GM23338 (cell line): ENCODE measurements around the gene AOPEP. TPM values are rescaled to one million over a fixed set of nuclear protein-coding genes. Genes with fewer than 3 reads are reported as not detected.

ENCODE experiments used
- ATAC-seq: fragments of 200-7000 bp; cut with Tn5 transposase; 3 replicates; pipeline ENCODE4 v1.9.1; 2020
- DNase-seq: peaks from one replicate; pipeline ENCODE4 v3.0.0-alpha.2; 2015; ENCODE audit warnings: low spot score
- H2AFZ ChIP-seq: fragments of 200-600 bp; sonication (generic); 2 replicates; pipeline ENCODE4 v1.8.0; 2016; ENCODE audit warnings: antibody characterized with exemption, mild to moderate bottlenecking, moderate library complexity
- H3F3A ChIP-seq: fragments of 200-600 bp; sonication (generic); replicated peaks from 2 replicates; pipeline ENCODE4 v1.8.0; 2017; ENCODE audit warnings: antibody characterized with exemption, mixed run types, low read depth
- H3K27ac ChIP-seq: fragments of 200-600 bp; sonication (generic); 2 replicates; pipeline ENCODE4 v1.6.1; 2016; ENCODE audit warnings: low read depth
- H3K27me3 ChIP-seq: fragments of 200-600 bp; sonication (generic); 2 replicates; pipeline ENCODE4 v1.8.0; 2016; ENCODE audit warnings: mild to moderate bottlenecking, mixed run types, moderate library complexity; ENCODE audit not compliant: insufficient read depth
- H3K36me3 ChIP-seq: fragments of 200-600 bp; sonication (generic); 2 replicates; pipeline ENCODE4 v1.8.0; 2016; ENCODE audit warnings: mild to moderate bottlenecking; ENCODE audit not compliant: insufficient read depth
- H3K4me1 ChIP-seq: fragments of 200-600 bp; sonication (generic); 2 replicates; pipeline ENCODE4 v1.8.0; 2016; ENCODE audit warnings: mild to moderate bottlenecking, moderate library complexity; ENCODE audit not compliant: insufficient read depth
- H3K4me2 ChIP-seq: fragments of 200-600 bp; sonication (generic); 2 replicates; pipeline ENCODE4 v1.7.1; 2017; ENCODE audit warnings: mixed run types
- H3K4me3 ChIP-seq: fragments of 200-600 bp; sonication (generic); 2 replicates; pipeline ENCODE4 v1.6.1; 2016; ENCODE audit warnings: mixed run types
- H3K79me2 ChIP-seq: fragments of 200-600 bp; sonication (generic); replicated peaks from 2 replicates; pipeline ENCODE4 v1.8.0; 2017; ENCODE audit warnings: mild to moderate bottlenecking; ENCODE audit not compliant: insufficient read depth
- H3K9me2 ChIP-seq: fragments of 200-600 bp; sonication (generic); 2 replicates; pipeline ENCODE4 v1.8.0; 2017; ENCODE audit not compliant: insufficient read depth
- H4K20me1 ChIP-seq: fragments of 200-600 bp; sonication (generic); replicated peaks from 2 replicates; pipeline ENCODE4 v1.8.0; 2017; ENCODE audit warnings: mild to moderate bottlenecking; ENCODE audit not compliant: insufficient read depth
- H3K27ac Mint-ChIP-seq: 2 replicates; pipeline ENCODE4 v1.8.0; 2020; ENCODE audit warnings: inconsistent platforms, mild to moderate bottlenecking, moderate library complexity, mixed read lengths
- H3K27me3 Mint-ChIP-seq: 3 replicates; pipeline ENCODE4 v1.8.0; 2022; ENCODE audit warnings: low read depth, mild to moderate bottlenecking, moderate library complexity, mixed read lengths, inconsistent platforms; ENCODE audit not compliant: insufficient read depth, poor library complexity
- H3K36me3 Mint-ChIP-seq: 3 replicates; pipeline ENCODE4 v1.8.0; 2021; ENCODE audit warnings: low read depth, mild to moderate bottlenecking, inconsistent platforms, moderate library complexity, mixed read lengths
- H3K4me1 Mint-ChIP-seq: 3 replicates; pipeline ENCODE4 v1.8.0; 2020; ENCODE audit warnings: mild to moderate bottlenecking, inconsistent platforms, mixed read lengths
- H3K4me3 Mint-ChIP-seq: 3 replicates; pipeline ENCODE4 v1.8.0; 2021; ENCODE audit warnings: moderate library complexity, mild to moderate bottlenecking, inconsistent platforms, mixed read lengths
- H3K9me3 Mint-ChIP-seq: 3 replicates; pipeline ENCODE4 v1.8.0; 2020; ENCODE audit warnings: moderate library complexity, mild to moderate bottlenecking, inconsistent platforms, mixed read lengths
- CREB1 ChIP-seq: fragments of 250-450 bp; sonication (Bioruptor Pico); IDR thresholded peaks from 2 replicates; pipeline ENCODE4 v1.5.0; 2020; ENCODE audit warnings: low read depth, mild to moderate bottlenecking, moderate library complexity
- ETS1 ChIP-seq: IDR thresholded peaks from 2 replicates; pipeline ENCODE4 v1.6.1; 2016; ENCODE audit warnings: antibody characterized with exemption
- EZH2 ChIP-seq: fragments of 200-600 bp; sonication (generic); IDR thresholded peaks from one replicate; pipeline ENCODE4 v1.8.0; 2017; ENCODE audit warnings: antibody characterized with exemption, mild to moderate bottlenecking, low read depth; ENCODE audit not compliant: unreplicated experiment
- JUNB ChIP-seq: IDR thresholded peaks from one replicate; pipeline ENCODE4 v1.6.1; 2016; ENCODE audit warnings: antibody characterized with exemption; ENCODE audit not compliant: unreplicated experiment
- NANOG ChIP-seq: IDR thresholded peaks from 2 replicates; pipeline ENCODE4 v1.6.1; 2016; ENCODE audit warnings: antibody characterized with exemption, borderline replicate concordance
- POLR2AphosphoS5 ChIP-seq: IDR thresholded peaks from 2 replicates; pipeline ENCODE4 v1.6.1; 2016; ENCODE audit warnings: antibody characterized with exemption, low read depth
- REST ChIP-seq: IDR thresholded peaks from one replicate; pipeline ENCODE4 v1.6.1; 2018; ENCODE audit warnings: antibody characterized with exemption; ENCODE audit not compliant: unreplicated experiment
- STAT1 ChIP-seq: IDR thresholded peaks from one replicate; pipeline ENCODE4 v1.6.1; 2016; ENCODE audit warnings: antibody characterized with exemption; ENCODE audit not compliant: unreplicated experiment
- ZNF114 ChIP-seq: fragments of 250-450 bp; sonication (Bioruptor Pico); IDR thresholded peaks from 2 replicates; pipeline ENCODE4 v1.5.0; 2020; ENCODE audit warnings: mild to moderate bottlenecking, moderate library complexity
- ZNF331 ChIP-seq: fragments of 250-450 bp; sonication (Bioruptor Pico); IDR thresholded peaks from 2 replicates; pipeline ENCODE4 v1.5.0; 2020; ENCODE audit warnings: low read depth, mild to moderate bottlenecking, moderate library complexity
- ZNF462 ChIP-seq: fragments of 250-450 bp; sonication (Bioruptor Pico); IDR thresholded peaks from 2 replicates; pipeline ENCODE4 v1.5.0; 2020; ENCODE audit warnings: mild to moderate bottlenecking, moderate library complexity
- polyA plus RNA-seq: library from polyadenylated mRNA; unstranded; fragments of >200 nt; fragmentation: Nextera tagmentation; extraction: Ambion mirVana; gene quantifications from 2 replicates; pipeline ENCODE4 v1.2.1, GENCODE V29; 2016
- total RNA-seq: library from RNA; depleted of rRNA; stranded (reverse); fragments of >200 nt; shearing (Covaris generic); gene quantifications from 2 replicates; pipeline ENCODE4 v1.2.3, GENCODE V29; 2014

Gene AOPEP
- total and polyA plus RNA-seq, 2 experiments from 2014 or later: 7.0 to 16.5 TPM

- no peak for TF ChIP-seq ZNF462 (CRISPR knock-in tag)
Observed at GRCh38 chr9:94909965-94910730, 183.6 kb downstream of the AOPEP start (continued).

- peaks cover 8% of the 10 kb centered on the region for H3K27me3 Mint-ChIP-seq
- TF ChIP-seq JUNB: no peak
- TF ChIP-seq CREB1: no peak
- no peak for TF ChIP-seq NANOG
- TF ChIP-seq ZNF331 (CRISPR knock-in tag): no peak
- TF ChIP-seq POLR2AphosphoS5: no peak
- TF ChIP-seq EZH2: no peak
- TF ChIP-seq ZNF114 (CRISPR knock-in tag): no peak
- no peak for TF ChIP-seq ETS1
- no peak for TF ChIP-seq REST
- no peak for TF ChIP-seq STAT1
Observed at GRCh38 chr9:94911211-94911610, 184.7 kb downstream of the AOPEP start.

More at GRCh38 chr9:94911211-94911610, 184.7 kb downstream of the AOPEP start:
- DNase-seq (no peak), ATAC-seq (no peak)
- Histone ChIP-seq H3K79me2 (no peaks in the 10 kb centered on the region), H4K20me1 (no peaks in the 10 kb centered on the region), H3K9me2 (no peaks in the 10 kb centered on the region), H3K4me3 (no peak overlapping the region), H2AFZ (no peak overlapping the region), H3K36me3 (no peaks in the 10 kb centered on the region), H3K4me2 (no peak overlapping the region), H3K27me3 (no peaks in the 10 kb centered on the region), H3K4me1 (peaks cover 41% of the 10 kb centered on the region), H3K27ac (no peak overlapping the region), H3F3A (0 out of 2 replicates have a peak, but pooled peaks cover 2% of the 10 kb centered on the region)
- Mint-ChIP-seq H3K36me3 (no peaks in the 10 kb centered on the region), H3K4me3 (no peak overlapping the region), H3K4me1 (peaks cover 80% of the 10 kb centered on the region), H3K9me3 (no peaks in the 10 kb centered on the region), H3K27ac (no peak overlapping the region; the same call in 1 of the 2 replicates)
